Stimulated activated CD4-positive, alpha-beta T cell treated with anti-CD3 and anti-CD28 coated beads, Interleukin-2, amount 100 ng/mL, for 4 hours (primary cell): ENCODE results near the gene NODAL.

Experiments used
- DNase-seq: peaks from one replicate; pipeline ENCODE4 v3.0.0-alpha.2; 2020; ENCODE audit warnings: low read depth

Gene NODAL

DNA sequence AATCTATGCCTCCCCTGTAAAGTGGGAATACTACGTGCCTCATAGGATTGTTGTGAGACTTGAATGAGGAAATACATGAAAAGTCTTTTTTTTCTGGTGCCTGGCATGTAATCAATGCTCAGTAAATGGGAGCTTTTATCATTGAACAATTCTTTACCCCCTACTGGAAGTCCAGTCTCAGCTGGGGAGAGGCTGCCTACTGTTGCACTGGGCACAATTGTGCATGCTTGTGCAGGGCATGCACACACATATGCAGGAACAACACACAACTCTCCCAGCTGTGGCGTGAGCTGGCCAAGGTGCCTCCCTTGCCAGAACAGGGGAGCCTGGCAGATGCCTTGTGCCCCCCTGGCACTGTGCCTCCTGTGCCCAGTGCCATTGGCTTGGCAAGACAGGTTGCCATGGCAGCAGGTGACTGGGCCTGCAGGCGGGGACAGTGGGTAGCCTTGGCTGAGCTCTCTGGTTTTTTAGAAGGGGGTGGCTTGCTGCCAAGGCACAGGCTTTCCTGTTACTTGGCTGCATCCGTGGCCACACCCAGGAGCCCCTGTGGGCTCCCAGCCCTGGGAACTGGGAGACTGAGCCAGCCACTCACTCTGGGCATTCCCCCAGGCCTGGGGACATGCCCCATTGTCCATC lies 21.0 kb upstream of the NODAL start:
- DNase-seq, result no peak

DNA sequence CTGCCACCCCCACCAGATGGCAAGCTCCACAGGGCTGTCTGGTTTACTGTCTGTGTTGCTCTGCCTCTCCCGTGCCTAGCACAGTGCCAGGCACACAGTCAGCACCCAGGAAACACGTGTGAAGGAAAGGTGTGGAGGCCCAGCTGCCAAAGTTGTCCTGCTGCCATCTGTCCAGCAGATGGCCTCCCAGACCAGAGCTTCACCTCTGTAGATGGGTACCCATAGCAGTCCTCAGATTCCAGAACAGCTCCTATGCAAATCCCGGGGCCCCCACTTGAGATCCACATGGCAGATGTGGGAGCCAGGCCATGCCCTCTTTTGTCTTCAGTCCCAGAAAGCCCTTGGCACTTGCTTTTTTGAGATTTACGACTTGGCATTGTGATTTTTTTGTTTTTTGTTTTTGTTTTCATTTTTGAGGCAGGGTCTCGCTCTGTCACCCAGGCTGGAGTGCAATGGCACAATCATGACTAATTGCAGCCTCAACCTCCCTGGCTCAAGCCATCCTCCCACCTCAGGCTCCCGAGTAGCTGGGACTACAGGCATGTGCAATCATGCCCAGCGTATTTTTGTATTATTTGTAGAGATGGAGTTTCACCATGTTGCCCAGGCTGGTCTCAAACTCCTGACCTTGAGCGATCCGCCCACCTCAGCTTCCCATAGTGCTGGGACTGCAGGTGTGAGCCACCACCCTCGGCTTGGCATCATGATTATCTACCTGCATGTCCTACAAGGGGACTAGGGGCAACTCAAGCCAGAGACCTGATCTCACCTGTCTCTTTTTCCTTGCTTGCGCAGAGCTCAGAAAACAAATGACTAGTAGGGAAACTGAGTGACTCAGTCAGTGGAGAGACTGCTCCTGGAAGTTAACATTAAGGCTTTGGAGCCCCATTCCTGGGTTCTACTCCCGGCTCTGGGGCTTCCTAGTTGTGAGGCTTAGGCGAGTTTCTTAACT lies 20.2 kb upstream of the NODAL start:
- DNase-seq, result peak; percentile 25

DNA sequence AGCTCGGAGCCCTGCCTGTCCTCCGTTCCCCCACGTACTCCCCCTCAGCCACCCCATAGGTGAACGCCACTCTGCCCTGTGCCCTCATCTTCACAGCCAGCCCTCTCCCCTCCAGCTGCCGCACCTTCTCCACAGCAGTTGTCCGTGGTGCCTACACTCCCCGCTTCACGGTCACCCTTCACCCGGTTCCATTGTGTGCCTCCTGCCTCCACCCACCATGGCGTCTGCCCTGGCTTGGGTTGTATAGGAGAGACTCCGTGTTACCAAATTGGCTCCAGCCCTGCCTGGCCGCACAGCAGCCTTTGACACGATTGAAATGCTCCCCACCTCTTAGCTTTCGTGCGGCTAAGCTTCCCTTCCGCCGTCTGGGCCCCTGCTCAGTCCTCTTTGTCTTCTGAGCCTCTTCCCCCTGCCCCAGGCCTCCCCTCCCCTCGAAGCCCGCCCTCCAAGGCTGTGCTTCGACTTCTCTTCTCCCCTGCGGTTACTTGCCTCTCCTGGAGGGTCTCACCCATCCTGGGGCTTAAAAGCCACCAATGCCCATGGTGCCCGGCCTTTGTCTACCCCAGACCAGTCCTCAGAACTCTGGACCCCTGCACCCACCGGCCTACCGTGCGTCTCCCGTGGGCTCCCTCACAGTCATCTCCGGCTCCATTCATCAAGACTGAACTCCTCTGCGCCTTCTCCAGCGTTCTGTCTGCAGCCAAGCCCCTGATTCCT lies 18.5 kb upstream of the NODAL start:
- DNase-seq, result no peak

DNA sequence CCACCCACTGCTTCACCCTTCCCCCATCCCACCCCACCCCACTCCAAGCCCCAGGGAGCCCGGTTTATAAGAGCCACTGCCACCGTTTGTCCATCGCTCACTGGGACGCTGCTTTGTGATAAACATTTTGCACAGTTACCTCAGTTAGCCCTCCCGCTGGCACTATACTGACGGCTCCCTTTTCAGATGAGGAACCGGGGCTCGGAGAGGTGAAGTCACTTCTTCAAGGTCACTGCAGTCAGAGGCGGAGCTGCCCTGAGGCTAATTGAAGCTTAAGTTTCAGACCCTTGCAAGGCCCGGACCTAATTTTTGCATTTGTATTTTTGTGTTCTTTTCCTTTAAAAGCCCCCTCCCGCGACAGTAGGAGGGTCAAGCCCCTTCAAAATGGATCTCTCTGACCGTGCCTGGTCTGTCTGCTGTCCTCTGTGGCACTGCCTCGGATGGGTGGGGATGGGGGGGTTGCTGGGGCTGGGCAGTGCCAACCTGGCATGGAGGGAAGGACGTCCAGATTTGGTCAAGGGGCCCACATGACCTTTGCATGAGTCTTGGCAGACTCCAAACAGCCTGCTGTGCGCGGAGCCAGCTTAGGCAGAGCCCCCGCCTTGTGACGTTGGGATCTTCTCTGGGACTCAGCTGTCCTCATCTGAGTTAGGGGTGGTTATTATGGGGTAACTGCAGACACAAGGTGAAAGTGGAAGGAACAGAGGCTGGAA lies 17.7 kb upstream of the NODAL start:
- DNase-seq, result no peak

DNA sequence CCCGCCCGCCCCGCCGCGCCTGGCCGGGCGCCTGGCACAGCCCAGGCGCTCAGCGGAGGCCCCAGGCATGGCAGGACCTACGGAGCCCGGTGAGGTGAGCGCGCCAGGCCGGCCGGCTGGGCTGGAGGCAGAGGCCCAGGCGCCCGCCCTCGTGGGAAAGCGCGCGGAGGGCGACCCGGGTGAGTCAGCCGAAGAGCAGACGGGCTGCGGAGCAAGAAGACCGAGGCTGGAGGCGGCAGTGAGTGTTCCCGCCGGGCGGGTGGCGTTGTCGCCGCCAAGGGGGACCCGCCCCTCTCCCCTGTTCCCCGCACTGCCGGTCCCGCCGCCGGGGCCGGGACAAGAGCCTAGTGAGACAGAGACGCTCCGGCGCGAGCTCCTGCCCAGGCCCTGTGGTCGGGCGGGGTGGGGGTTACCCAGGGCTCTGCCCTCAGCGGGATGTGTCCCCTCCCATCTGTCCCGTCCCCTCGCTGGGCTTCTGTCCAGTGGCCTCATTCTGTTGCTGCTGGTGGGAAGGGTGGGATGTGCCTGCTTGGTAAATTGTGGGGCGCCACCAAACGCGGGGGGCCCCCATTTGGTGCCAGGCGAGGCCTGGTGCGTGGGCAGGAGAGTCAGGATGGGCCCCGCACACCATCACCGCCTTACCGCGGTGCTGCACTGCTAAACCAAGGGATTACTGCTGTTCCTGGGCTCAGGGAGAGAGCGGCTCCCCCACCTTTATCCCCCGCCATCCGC lies 17.0 kb upstream of the NODAL start:
- DNase-seq, result peak; percentile 63

DNA sequence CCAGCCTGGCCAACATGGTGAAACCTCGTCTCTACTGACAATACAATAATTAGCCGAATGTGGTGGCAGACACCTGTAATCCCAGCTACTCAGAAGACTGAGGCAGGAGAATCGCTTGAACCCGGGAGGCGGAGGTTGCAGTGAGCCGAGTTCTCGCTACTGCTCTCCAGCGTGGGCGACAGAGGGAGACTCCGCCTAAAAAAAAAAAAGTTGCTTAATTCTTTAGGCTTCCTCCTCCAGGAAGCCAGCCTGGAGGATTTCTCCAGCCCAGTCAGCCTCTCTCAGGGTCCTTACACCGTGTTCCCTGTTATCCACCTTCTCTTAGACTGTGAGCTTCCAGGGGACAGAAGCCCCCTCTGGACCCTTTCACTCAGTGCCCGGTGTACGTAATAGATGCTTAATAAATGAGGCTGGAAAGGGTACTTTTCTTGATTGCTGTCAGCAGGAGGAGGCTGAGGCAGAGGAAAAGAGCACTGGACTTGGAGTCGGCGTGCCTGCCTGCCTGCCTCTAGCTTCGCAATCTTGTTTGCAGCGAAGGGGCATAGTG lies 16.4 kb upstream of the NODAL start:
- DNase-seq, result no peak

DNA sequence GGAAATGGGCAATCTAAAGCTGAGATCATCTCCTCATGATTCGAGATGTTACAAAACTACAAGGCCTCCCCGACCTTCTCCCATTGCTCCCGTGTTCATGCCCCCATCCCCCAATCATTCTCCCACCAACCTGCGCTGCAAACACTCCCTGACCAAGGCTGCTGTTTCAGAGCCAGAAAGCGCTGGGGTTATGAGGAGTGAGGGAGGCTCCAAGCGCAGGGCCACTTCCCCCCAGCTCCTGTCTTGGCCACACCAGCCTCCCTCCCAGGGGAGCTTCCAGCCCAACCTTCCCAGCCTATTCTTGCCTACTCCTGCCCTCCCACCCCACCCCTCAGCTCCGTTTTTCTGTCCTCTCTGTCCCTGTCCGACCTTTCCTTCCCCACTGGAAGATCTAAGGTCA lies 14.7 kb upstream of the NODAL start:
- DNase-seq, result no peak

DNA sequence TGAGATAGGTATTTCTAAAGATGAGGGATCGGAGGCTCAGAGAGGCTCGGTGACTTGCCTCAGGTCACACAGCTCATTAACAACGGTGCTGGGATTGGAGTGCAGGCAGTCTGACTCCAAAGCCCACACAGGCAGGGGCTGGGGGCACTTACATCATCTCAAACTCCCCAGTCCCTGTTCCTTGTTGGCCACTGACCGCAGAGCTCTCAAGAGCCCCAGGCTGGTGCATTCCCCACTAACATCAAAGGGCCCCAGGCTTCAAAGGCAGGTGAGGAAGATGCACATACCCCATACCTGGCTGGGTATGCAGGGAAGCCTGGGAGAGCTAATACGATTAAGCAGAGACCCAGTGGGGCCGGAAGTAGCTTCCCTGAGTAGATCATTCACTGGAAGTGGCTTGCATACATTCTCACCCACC lies 13.7 kb upstream of the NODAL start:
- no peak for DNase-seq

DNA sequence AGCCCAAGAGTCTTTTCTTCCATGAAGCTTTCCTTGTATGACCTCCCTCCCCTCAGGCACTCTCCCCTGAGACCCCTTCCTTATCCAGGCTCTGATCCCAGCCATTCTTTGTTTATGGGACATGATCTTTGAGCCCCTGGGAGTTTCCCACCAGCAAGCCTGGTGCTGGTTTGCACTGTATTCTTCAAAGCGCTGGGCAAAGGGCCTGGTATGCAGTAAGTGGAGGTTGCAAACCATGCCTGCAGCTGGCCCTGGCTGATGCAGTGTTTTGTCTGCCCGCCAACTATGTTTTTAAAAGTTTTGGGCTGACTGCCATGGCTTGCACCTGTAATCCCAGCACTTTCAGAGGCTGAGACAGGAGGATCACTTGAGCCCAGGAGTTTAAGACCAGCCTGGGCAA lies 6.8 kb upstream of the NODAL start:
- DNase-seq, result no peak

DNA sequence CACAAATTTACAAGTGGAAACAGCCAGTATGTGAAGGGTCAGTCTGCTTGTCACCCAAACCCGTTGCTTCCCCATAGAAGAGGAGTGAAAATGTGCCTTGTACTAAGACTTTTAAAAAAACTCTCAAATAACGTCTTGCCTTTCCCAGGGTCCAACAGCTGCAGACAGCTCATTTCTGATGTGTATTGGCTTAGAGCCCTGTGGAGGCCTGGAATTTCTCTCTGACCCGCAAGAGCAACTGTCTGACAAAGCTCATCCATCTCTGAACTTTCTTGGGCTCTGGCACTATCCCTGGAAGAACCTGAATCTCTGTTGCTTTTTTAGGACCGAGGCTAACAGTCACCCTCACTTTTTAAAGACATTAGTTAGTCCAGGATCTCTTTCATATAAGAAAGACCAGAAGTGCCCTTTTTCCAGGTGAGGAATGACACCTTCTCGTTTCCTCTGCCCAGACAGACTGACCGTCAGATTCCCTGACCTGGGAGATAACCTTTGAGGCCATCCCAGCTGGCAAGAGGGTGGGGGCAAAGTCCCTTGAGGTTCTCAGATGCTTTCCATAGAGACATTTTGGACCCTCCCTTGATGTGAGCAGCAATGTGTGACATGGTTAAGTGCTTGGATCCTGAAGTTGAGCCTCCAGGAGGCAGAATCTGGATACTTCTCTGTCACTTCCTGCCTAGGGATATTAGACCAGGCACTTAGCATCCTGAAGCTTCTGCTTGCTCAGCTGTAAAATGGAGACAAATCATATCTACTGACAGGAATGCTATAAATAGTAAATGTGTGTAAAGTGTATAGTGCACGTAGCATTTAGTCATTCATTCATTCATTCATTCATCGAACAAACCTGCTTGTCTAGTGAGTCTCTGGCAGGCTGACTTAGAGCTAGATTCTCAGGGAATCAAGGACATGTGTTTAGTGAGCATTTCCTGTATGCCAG lies 4.5 kb upstream of the NODAL start:
- DNase-seq, result no peak

DNA sequence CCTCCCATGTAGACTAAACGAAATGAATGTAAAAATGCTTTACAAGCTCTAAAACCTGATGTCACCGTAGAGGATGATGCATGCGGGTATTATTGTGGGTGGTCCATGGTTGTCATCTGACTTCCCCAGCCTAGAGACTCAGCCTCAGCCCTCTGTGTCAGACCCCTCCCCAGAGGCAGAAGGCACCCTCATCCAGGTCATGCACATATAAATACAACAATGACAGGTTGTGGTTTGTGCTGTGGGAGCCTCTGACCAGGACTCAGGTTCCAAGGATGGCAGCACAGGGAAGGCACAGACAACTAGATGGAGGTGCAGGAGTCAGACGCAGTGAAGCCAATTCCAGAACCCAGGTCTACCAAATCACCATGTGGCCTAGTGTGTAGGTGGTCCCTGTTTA lies 3.3 kb upstream of the NODAL start:
- DNase-seq, result no peak

DNA sequence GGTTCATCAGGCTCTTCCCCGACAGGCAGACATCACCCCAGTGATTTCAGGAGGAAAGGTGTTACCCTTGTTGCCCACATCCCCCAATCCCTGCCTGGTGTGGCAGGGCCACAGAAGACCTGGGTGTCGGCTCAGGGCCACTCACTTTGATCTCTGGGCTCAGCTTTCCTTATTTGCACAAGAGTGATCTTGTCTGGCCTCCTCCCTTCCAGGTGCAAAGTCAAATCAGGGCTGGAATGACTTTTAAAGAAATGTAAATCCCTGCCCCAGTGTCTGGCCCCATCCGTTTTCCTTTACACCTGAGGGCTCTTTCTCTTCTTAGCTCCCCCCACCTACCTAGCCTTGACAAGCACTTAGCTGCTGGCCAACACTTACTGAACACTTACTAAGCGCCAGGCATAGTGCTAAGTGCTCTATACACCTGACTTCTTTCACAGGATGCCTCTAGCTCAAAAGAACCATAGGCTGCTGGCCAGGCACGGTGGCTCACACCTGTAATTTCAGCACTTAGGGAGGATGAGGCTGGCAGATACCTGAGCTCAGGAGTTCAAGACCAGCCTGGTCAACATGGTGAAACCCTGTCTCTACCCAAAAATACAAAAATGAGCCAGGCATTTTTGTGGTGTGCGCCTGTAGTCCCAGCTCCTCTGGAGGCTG lies 979 bp upstream of the NODAL start:
- no peak for DNase-seq

DNA sequence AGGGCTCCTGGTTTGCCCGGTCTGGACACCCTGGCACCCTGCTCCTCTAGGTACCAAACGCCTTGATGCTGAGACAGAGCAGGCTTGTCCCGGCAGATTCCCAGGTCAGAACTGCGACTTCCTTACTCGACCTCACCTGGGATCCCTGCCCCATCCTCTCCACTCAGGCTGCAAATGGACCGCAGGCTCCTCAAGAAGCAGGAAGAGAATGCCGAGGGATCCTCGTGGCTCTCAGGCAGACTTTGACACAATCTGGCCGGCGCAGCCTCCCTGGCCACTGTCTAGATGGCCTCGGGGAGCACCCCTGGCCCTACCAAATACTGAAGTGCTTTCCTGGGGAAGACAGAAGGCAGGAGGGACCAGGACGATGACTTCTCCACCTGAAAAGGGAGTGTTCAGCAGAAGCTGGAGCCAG lies 421 bp upstream of the NODAL start:
- no peak for DNase-seq

DNA sequence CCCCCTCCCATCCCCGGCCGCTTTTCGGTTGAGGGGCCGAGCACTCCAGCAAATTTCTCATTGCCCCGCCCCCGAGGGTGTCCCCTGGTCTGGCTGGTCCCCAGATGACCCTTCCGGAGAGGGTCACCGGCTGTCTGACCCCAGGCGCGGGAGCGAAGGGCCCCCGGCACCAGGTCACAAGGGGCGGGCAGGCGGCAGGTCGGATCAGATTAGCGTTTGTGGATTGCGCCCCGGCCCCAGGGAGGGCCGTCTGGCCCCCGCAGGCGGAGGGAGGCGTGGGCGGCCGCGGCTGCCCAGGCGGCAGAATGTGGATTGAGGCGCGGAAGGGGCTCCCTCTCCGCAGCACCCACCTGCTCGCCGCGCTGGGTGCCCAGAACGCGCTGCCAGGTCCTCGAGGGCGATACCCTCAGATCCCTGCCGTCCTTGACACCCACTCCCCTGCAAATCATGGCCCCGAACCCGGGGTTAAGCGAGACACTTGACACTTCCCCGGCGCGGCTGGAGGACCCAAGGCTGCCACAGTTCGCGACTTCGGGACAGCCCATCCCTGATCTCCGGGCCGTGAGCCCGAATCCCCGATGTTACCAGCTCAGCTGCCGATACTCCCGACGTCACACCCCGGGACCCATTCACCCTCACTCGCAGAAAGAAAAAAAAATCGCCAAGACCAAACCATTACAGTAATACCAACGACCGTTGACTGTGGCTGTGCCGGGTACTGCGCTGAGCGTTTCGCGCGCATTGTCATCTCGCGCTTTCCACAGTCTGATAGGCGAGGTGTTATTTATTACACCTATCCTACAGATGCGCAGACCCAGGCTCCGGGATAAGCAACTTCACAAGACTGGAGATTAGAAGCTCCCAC lies 953 bp downstream of the NODAL start:
- DNase-seq, result no peak

DNA sequence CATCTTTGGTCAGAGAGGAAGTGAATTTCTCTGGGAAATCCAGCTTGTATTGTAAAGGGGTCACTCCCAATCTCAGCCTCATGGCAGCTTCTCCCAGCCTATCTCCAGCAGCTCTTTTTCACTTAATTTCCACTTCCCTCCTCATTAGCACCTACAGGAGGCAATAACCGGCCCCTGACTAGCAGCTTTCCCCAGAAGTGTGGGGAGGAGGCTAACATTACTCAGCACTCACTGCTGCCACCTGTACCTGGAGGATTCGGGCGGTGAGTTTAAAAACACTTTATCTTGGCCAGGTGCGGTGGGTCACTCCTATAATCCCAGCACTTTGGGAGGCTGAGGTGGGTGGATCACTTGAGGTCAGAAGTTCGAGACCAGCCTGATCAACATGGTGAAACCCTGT lies 3.8 kb downstream of the NODAL start:
- DNase-seq, result no peak

DNA sequence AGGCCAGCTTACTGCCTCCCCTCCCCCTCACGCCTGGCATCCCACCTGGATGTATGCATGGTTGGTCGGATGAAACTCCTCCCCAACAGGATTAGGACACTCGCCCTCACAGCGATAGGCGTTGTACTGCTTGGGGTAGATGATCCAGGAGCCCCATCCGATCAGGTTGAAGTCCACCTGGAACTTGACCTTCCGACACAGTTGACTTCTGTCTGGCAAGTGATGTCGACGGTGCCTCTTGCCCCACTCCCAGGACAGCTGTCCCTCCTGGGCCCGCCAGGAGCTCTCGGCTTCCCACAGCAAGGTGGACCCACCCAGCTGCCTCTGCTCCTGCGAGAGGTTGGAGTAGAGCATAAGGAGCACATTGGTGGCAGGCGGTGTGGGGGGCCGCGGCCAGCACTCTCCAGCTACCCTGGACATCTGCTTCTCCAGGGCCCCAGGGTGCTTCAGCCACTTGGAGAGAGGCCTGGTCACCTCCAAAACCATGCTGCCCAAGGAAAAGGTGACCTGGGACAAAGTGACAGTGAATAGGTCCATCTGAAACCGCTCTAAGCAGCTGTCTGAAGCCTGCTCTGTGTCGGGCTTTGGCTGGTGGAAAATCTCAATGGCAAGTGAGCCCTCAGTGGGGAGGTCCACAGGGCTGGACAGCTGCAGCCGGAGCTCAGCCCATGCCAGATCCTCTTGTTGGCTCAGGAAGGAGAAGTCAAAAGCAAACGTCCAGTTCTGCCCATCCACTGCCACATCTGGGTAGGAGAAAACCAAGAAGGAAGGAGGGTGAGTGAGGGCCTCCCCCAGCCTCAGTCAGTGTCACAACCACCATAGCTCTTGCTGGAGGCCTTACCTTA lies 6.0 kb downstream of the NODAL start:
- DNase-seq, result no peak

DNA sequence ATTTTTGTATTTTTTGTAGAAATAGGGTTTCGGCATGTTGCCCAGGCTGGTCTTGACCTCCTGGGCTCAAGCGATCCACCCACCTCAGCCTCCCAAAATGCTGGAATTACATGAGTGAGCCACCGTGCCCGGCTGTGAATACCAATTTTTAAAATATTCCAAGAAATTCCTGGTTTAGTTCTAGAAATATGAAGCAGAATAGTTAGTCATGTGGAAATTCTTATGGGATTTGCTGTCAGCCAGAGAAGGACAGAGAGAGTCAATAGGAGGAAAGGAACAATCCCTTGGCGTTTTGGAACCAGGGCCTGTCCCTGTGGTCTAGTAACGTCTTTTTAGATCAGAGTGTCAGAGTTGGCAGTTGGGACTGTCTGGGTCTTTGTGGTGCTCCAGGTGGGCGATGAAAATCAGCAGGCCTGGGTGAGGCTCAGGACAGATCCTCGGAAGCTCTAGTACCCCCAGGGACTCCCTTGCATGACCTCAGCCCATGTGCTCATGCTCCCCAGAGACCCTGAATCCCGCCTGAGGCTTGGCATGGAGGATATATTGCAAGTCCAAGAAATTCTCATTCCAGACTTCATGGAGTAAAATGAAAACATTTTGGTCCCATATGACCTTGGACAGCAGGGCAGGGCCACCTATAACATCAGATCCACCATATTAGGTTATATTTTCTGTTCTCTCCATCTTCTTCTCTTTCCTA lies 7.8 kb downstream of the NODAL start:
- DNase-seq, result no peak
